GM12878 (cell line): ENCODE results near the gene ALX4.

Source experiments
- ATF3 ChIP-seq: IDR thresholded peaks from 2 replicates; pipeline ENCODE4 v1.6.1; 2011; ENCODE audit warnings: low read depth, mild to moderate bottlenecking, low read length, moderate library complexity, borderline replicate concordance; ENCODE audit errors: extremely low read depth
- BACH1 ChIP-seq: fragments of 450-650 bp; IDR thresholded peaks from 2 replicates; pipeline ENCODE4 v1.6.1; 2017; ENCODE audit warnings: mild to moderate bottlenecking, borderline replicate concordance
- CTCF ChIP-seq, 3 experiments: IDR thresholded peaks in 2 of 3; conservative IDR thresholded peaks in 1 of 3; 2 replicates each; pipeline ENCODE4 v1.5.1; 2011; ENCODE audit warnings: low read depth in 3 of 3, low read length in 3 of 3, mild to moderate bottlenecking in 3 of 3, control low read depth in 2 of 3, moderate library complexity in 2 of 3, inconsistent platforms in 1 of 3, mixed read lengths in 1 of 3; ENCODE audit not compliant: control insufficient read depth in 2 of 3, insufficient read depth in 1 of 3; ENCODE audit errors: extremely low read depth in 1 of 3
- IRF5 ChIP-seq: fragments of 450-650 bp; IDR thresholded peaks from 2 replicates; pipeline ENCODE4 v1.6.1; 2017; ENCODE audit warnings: borderline replicate concordance
- KAT2A ChIP-seq: conservative IDR thresholded peaks from 2 replicates; pipeline ENCODE4 v1.6.1; 2011; ENCODE audit warnings: low read depth, low read length; ENCODE audit not compliant: control insufficient read depth
- TF ChIP-seq, protein P1 (sequence below): IDR thresholded peaks from 2 replicates; pipeline ENCODE4 v1.6.1; 2012; ENCODE audit warnings: low read length, inconsistent platforms

GRCh38 chr11:44357711-44358110 lies 47.8 kb upstream of the ALX4 start:
- TF ChIP-seq IRF5 = no peak
- TF ChIP-seq KAT2A = no peak
- TF ChIP-seq BACH1 = no peak
- no peak for TF ChIP-seq CTCF (IDR thresholded peaks at IDR 0.05 in 2 of 3, conservative IDR thresholded peaks at IDR 0.05 in 1 of 3; ENCODE audit: control insufficient read depth in 2 of 3, extremely low read depth in 1 of 3, insufficient read depth in 1 of 3, low read depth in 3 of 3, low read length in 3 of 3)
- TF ChIP-seq, protein P1, sequence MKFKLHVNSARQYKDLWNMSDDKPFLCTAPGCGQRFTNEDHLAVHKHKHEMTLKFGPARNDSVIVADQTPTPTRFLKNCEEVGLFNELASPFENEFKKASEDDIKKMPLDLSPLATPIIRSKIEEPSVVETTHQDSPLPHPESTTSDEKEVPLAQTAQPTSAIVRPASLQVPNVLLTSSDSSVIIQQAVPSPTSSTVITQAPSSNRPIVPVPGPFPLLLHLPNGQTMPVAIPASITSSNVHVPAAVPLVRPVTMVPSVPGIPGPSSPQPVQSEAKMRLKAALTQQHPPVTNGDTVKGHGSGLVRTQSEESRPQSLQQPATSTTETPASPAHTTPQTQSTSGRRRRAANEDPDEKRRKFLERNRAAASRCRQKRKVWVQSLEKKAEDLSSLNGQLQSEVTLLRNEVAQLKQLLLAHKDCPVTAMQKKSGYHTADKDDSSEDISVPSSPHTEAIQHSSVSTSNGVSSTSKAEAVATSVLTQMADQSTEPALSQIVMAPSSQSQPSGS = no peak
- TF ChIP-seq ATF3 = no peak
